ENCODE results near the gene ECI2.

ECI2 gene

GRCh38 chr6:4134841-4135664 is at the start of gene ECI2:
TSS of gene ECI2 (minus strand) at chr6:4135575. CDS start at chr6:4135560, 15 bp downstream.
- DNase-seq, result no peak
- H3K27ac Mint-ChIP-seq, result peak within 1 kb of the TSS; percentile 92
- H3K4me1 Mint-ChIP-seq, result peaks cover 23% of the 10 kb centered on the region
- H3K9me3 Mint-ChIP-seq, result peaks cover 17% of the 10 kb centered on the region
- H3K36me3 Mint-ChIP-seq (ENCODE audit: low read depth), result peaks cover 37% of the 10 kb centered on the region
- peaks cover 15% of the 10 kb centered on the region for H3K27me3 Mint-ChIP-seq (ENCODE audit: low read depth, poor library complexity)
- peak within 1 kb of the TSS; percentile 90 for H3K4me3 Mint-ChIP-seq
- TF ChIP-seq CTCF (IDR thresholded peaks at IDR 0.05), result no peak

GRCh38 chr6:4180652-4181255 is 45.4 kb upstream of the ECI2 start:
- no peak for DNase-seq

GRCh38 chr6:4179960-4180651 is 44.7 kb upstream of the ECI2 start:
- no peak overlapping the region for H3K4me3 Mint-ChIP-seq
- H3K9me3 Mint-ChIP-seq, result peaks cover 13% of the 10 kb centered on the region
- no peak for DNase-seq
- no peak overlapping the region for H3K27ac Mint-ChIP-seq
- no peaks in the 10 kb centered on the region for H3K36me3 Mint-ChIP-seq (ENCODE audit: low read depth)
- peaks cover 4% of the 10 kb centered on the region for H3K27me3 Mint-ChIP-seq (ENCODE audit: low read depth, poor library complexity)
- peaks cover 18% of the 10 kb centered on the region for H3K4me1 Mint-ChIP-seq
- no peak for TF ChIP-seq CTCF (IDR thresholded peaks at IDR 0.05)

More at GRCh38 chr6:4180652-4181255, 45.4 kb upstream of the ECI2 start:
- Mint-ChIP-seq H3K4me3 (no peak overlapping the region), H3K4me1 (peaks cover 16% of the 10 kb centered on the region), H3K27me3 (ENCODE audit: low read depth, poor library complexity) (peaks cover 4% of the 10 kb centered on the region), H3K36me3 (ENCODE audit: low read depth) (no peaks in the 10 kb centered on the region), H3K27ac (peak overlapping the region; percentile 57), H3K9me3 (peaks cover 16% of the 10 kb centered on the region)
- TF ChIP-seq CTCF (IDR thresholded peaks at IDR 0.05), result no peak

GRCh38 chr6:4178737-4179333 is 43.5 kb upstream of the ECI2 start:
- no peak overlapping the region for H3K4me3 Mint-ChIP-seq
- DNase-seq, result no peak
- peaks cover 6% of the 10 kb centered on the region for H3K9me3 Mint-ChIP-seq
- no peaks in the 10 kb centered on the region for H3K36me3 Mint-ChIP-seq (ENCODE audit: low read depth)
- H3K4me1 Mint-ChIP-seq, result peaks cover 20% of the 10 kb centered on the region
- H3K27ac Mint-ChIP-seq, result no peak overlapping the region
- no peak for TF ChIP-seq CTCF (IDR thresholded peaks at IDR 0.05)
- peaks cover 4% of the 10 kb centered on the region for H3K27me3 Mint-ChIP-seq (ENCODE audit: low read depth, poor library complexity)

- no peaks in the 10 kb centered on the region for H3K36me3 Mint-ChIP-seq (ENCODE audit: low read depth)
- H3K9me3 Mint-ChIP-seq, result no peaks in the 10 kb centered on the region
- H3K4me3 Mint-ChIP-seq, result no peak overlapping the region
- H3K27ac Mint-ChIP-seq, result no peak overlapping the region
- TF ChIP-seq CTCF (IDR thresholded peaks at IDR 0.05), result no peak
- DNase-seq, result no peak
- peaks cover 22% of the 10 kb centered on the region for H3K4me1 Mint-ChIP-seq
- peaks cover 4% of the 10 kb centered on the region for H3K27me3 Mint-ChIP-seq (ENCODE audit: low read depth, poor library complexity)
Observed at GRCh38 chr6:4176907-4177306, 41.5 kb upstream of the ECI2 start.
